BLaER1 treated with 17β-estradiol and CSF1 and Interleukin-3, amounts not matched to agents 10 nM and 100 nM (cell line): Measurements from ENCODE around the gene SPOP.

Experiments used
- H3K27ac ChIP-seq, 11 experiments: shearing (Covaris generic); formaldehyde crosslinking; 2 replicates each; pipeline ENCODE4 v1.8.1; 2022
- H3K27me3 ChIP-seq, 11 experiments: shearing (Covaris generic); formaldehyde crosslinking; 2 replicates each; pipeline ENCODE4 v1.8.1; 2022
- H3K36me3 ChIP-seq, 11 experiments: shearing (Covaris generic); formaldehyde crosslinking; 2 replicates each; pipeline ENCODE4 v1.8.1; 2022
- H3K4me1 ChIP-seq, 10 experiments: shearing (Covaris generic); formaldehyde crosslinking; 2 replicates each; pipeline ENCODE4 v1.8.1; 2022
- H3K4me2 ChIP-seq, 11 experiments: shearing (Covaris generic); formaldehyde crosslinking; 2 replicates each; pipeline ENCODE4 v1.8.1; 2022
- H3K4me3 ChIP-seq, 10 experiments: shearing (Covaris generic); formaldehyde crosslinking; 2 replicates each; pipeline ENCODE4 v1.8.1; 2022
- H3K9ac ChIP-seq, 11 experiments: shearing (Covaris generic); formaldehyde crosslinking; 2 replicates each; pipeline ENCODE4 v1.8.1; 2022
- H3K9me3 ChIP-seq, 11 experiments: shearing (Covaris generic); formaldehyde crosslinking; replicated peaks in 1 of 11; 2 replicates each; pipeline ENCODE4 v1.8.1; 2022
- H4K20me1 ChIP-seq, 11 experiments: shearing (Covaris generic); formaldehyde crosslinking; 2 replicates each; pipeline ENCODE4 v1.8.1; 2022
- Cebpa-rat ChIP-seq, 11 experiments: shearing (Covaris generic); IDR thresholded peaks; 2 replicates each; pipeline ENCODE4 v1.8.1; 2022

SPOP gene

DNA sequence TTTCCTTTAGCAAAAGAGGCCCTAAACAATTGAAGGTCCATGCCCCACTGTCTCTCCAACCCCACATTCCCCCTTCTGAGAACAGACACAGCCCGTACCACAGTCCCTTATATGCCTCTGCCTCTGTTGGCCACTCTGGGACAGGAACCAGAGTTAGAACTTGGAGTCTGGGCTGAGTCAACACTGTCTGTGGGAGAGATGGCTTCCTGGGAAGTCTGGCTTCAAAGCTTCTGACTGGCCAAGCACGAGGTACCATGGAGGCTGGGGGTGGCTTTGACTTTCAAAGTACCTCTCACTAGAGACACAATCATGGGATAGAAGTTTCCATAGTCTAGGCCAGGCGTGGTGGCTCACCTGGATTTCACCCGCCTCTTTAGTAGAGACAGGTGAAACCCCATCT, 14.9 kb upstream of the SPOP start:
- peaks cover 44 to 68% (median 52%) of the 10 kb centered on the region in 10 experiments for H3K4me1 ChIP-seq
- no peak overlapping the region for H3K4me3 ChIP-seq
- no peaks in the 10 kb centered on the region for H4K20me1 ChIP-seq
- H3K4me2 ChIP-seq, result 0 out of 22 replicates have a peak overlapping the region, but pooled peaks of 2 of the 11 experiments have one; percentile 17 to 21
- no peak for TF ChIP-seq Cebpa-rat (IDR thresholded peaks at IDR 0.05)
- no peak overlapping the region for H3K27ac ChIP-seq
- no peaks in the 10 kb centered on the region for H3K27me3 ChIP-seq
- no peaks in the 10 kb centered on the region for H3K36me3 ChIP-seq
- H3K9ac ChIP-seq, result no peak overlapping the region
- H3K9me3 ChIP-seq, result no peaks in the 10 kb centered on the region

DNA sequence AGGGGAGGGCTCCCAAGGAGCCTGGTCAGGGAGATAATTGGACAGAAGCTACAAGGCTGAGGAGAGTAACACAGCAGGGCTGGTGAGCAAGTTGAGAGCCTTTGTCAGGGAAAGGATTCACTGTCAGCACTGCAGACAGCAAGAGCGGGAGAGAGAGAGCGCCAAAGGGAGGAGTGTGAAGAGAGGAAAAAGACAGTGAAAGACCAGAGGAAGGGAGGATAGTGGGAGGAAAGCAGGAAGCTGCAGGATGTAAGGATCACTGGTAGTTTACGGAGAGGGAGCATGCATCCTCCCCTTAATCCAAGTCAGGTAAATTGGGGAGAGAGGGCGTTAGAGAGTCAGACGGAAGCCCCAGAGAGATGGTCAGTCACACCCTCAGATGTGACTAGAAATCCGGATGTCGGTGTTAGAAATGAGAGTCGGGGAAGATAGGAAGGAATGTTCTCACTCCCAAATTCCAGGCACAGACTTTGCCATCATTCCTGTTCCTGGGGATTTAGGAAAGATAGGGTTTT, 13.8 kb upstream of the SPOP start:
- H3K9ac ChIP-seq, result no peak overlapping the region; a peak in 1 of 22 replicates
- H4K20me1 ChIP-seq, result no peaks in the 10 kb centered on the region
- H3K4me3 ChIP-seq, result no peak overlapping the region
- peaks cover 44 to 69% (median 51%) of the 10 kb centered on the region in 10 experiments for H3K4me1 ChIP-seq
- H3K9me3 ChIP-seq, result no peaks in the 10 kb centered on the region
- H3K27me3 ChIP-seq, result no peaks in the 10 kb centered on the region
- H3K4me2 ChIP-seq, result peak overlapping the region in 1 of 11 experiments; percentile 10; a peak in 1 of 22 replicates
- no peak overlapping the region for H3K27ac ChIP-seq
- H3K36me3 ChIP-seq, result no peaks in the 10 kb centered on the region
- TF ChIP-seq Cebpa-rat (IDR thresholded peaks at IDR 0.05), result no peak

DNA sequence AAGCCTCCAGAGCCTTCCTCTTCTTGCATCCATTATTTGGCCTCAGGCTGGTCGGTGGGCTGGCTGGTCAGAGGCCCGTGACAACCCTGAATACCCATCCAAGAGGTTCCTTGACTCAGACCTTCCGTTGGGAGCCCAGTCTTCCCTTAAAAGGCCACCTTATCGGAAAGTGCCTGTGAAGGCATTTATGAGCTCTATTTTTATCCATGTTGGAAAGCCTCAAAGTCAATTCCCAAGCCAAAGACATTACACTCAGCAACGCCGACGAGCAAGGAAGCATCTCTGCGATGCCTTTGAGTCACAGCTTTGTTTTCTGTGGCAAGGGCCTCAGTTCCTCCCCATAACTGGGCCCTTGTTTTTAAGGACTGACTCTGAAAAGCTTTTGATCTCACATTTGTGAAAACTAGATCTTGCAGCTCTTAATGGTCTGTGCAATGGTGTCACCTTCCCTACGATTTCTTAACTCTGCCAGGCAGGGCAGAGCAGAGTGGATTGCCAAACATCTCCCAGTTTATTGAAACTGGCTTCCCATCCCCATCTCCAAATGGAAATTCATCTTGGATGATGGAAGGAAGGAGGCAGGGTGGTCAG, 13.3 kb upstream of the SPOP start:
- Histone ChIP-seq H3K4me3 (no peak overlapping the region), H3K9ac (no peak overlapping the region), H3K9me3 (no peaks in the 10 kb centered on the region), H3K27ac (no peak overlapping the region), H3K4me1 (peaks cover 41 to 64% (median 47%) of the 10 kb centered on the region in 10 experiments), H3K27me3 (no peaks in the 10 kb centered on the region), H3K4me2 (peak overlapping the region in 2 of 11 experiments; percentile 10 to 92; a peak in 3 of 22 replicates), H4K20me1 (no peaks in the 10 kb centered on the region), H3K36me3 (no peaks in the 10 kb centered on the region)
- no peak for TF ChIP-seq Cebpa-rat (IDR thresholded peaks at IDR 0.05)

DNA sequence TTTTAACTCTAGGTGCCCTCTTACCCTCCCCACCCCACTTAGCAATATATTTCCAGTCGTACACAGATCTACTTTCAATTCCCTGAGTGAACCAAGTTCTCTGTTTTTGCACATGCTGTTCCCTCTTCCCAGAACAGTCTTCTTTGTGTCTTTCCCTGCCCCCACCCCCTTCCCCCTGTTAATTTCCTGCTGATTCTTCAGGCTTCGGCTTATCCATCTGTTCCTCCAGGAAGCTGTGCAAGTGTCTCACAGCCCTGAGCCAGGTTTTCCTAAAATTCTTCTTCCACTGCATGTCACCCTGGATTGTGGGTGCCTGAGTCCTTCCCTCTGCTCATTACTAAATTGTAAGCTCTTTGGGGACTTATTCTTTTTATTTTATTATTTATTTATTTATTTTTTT, 12.4 kb upstream of the SPOP start:
- TF ChIP-seq Cebpa-rat (IDR thresholded peaks at IDR 0.05), result no peak
- Histone ChIP-seq H3K4me3 (no peak overlapping the region), H3K27me3 (no peaks in the 10 kb centered on the region), H3K9me3 (no peaks in the 10 kb centered on the region), H3K4me2 (peak overlapping the region in 3 of 11 experiments; percentile 11 to 92 (median 82); a peak in 5 of 22 replicates), H4K20me1 (no peaks in the 10 kb centered on the region), H3K4me1 (peaks cover 32 to 55% (median 38%) of the 10 kb centered on the region in 10 experiments), H3K9ac (no peak overlapping the region), H3K27ac (no peak overlapping the region), H3K36me3 (no peaks in the 10 kb centered on the region)

DNA sequence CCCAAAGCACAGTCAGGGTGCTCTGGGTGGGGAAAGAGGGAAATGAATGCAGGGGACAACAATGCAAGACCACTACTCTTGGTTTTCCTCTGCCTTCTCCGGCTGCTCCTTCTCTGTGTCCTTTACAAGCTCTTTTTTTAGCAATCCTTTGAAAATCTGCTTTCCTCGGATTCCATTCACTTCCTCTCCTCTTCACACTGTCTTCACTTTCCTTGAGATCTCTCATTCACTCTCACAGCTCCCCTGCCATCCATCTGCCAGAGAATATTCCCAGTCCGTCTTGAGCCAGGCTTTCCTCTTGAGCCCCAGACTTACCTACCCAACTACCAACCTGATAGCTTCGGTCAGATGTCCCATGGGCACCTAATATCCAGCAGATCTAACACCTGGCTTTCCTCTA, 11.0 kb upstream of the SPOP start:
- Histone ChIP-seq H3K27me3 (no peaks in the 10 kb centered on the region), H3K9ac (no peak overlapping the region), H3K4me1 (peaks cover 25 to 50% (median 32%) of the 10 kb centered on the region in 10 experiments), H4K20me1 (no peaks in the 10 kb centered on the region), H3K4me3 (no peak overlapping the region), H3K36me3 (no peaks in the 10 kb centered on the region), H3K4me2 (peak overlapping the region; percentile 49 to 92 (median 64); a peak in 20 of 22 replicates), H3K9me3 (no peaks in the 10 kb centered on the region), H3K27ac (peak overlapping the region in 2 of 11 experiments; percentile 73; a peak in 4 of 22 replicates)
- no peak for TF ChIP-seq Cebpa-rat (IDR thresholded peaks at IDR 0.05)

DNA sequence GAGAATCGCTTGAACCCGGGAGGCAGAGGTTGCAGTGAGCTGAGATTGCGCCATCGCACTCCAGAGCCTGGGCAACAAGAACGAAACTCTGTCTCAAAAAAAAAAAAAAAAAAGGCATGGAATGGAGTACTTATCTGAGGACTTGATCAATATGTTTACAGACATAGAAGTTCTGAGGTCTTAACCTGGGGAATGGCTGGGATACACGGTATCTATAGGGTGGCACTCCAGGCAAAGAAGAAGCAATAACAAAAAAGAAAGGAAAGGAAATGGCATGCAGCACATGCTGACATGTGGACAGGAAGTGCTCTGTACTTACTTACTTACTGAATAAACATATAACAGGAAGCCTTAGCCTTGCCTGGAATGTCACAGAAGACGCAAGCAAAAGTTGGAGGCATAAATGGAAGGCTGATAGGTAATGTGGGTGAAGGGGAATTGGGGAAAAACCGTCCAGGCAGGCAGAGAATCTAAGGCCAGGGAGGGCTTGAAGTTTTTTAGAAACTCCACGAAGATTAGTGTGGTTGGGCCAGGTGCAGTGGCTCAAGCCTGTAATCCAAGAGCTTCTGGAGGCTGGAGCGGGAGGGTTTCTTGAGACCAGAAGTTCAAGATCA, 10.1 kb upstream of the SPOP start:
- H3K4me3 ChIP-seq, result no peak overlapping the region
- H3K4me1 ChIP-seq, result peaks cover 25 to 50% (median 32%) of the 10 kb centered on the region in 10 experiments
- H3K27me3 ChIP-seq, result no peaks in the 10 kb centered on the region
- no peaks in the 10 kb centered on the region for H3K9me3 ChIP-seq
- H4K20me1 ChIP-seq, result no peaks in the 10 kb centered on the region
- no peaks in the 10 kb centered on the region for H3K36me3 ChIP-seq
- H3K4me2 ChIP-seq, result peak overlapping the region; percentile 49 to 92 (median 64)
- H3K9ac ChIP-seq, result peak overlapping the region in 4 of 11 experiments; percentile 10 to 43 (median 22); a peak in 4 of 22 replicates
- H3K27ac ChIP-seq, result peak overlapping the region; percentile 25 to 73 (median 69); a peak in 17 of 22 replicates
- TF ChIP-seq Cebpa-rat (IDR thresholded peaks at IDR 0.05), result 0 out of 22 replicates have a peak, but pooled peaks of 2 of the 11 experiments have one; percentile 14 to 38

DNA sequence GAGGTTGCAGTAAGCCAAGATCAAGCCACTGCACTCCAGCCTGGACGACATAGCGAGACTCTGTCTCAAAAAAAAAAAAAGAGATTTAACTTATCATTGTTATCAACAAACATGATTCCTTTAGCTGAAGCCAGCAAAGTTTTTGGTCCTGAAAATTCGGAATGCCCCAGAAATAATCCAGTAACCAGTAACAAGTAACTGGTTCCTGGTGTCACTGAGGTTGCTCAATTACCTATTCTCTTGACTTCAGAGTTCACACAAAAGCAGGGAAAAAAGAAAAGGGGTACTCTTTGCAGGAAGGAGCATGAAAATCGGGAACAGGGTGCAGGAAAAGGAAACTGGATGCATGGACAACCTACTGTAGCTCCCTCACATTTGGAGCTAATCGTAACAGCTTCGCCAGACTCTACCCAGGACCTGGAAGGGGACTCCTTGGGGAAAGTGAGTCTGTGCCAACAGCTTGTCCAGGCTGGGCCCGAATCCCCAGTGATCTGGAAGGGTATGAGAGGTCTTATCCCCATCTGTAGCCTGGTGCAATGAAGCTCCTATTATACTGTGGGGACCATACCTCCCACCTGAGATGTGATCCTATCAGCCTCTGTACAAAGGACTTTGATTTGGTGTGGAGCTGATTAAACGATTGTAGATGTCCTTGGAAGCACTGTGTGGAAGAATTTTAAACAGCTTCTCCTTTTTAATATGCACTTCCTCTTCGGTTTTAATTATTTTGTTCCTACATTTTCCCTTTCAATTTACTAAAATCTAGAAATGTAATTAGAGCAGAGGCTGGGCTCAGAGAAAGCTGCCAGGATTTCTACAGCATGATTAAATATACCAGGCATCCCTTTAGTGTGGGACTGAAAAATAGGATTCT, 3.4 kb upstream of the SPOP start:
- H3K4me3 ChIP-seq, result no peak overlapping the region
- H3K4me1 ChIP-seq, result peaks cover 27 to 49% (median 39%) of the 10 kb centered on the region in 10 experiments
- H3K9me3 ChIP-seq, result peaks cover 0 to 4% (median 0%) of the 10 kb centered on the region in 11 experiments; a peak in 1 of 22 replicates
- TF ChIP-seq Cebpa-rat (IDR thresholded peaks at IDR 0.05), result no peak
- H4K20me1 ChIP-seq, result peaks cover 0 to 9% (median 7%) of the 10 kb centered on the region in 11 experiments; a peak in 8 of 22 replicates
- H3K36me3 ChIP-seq, result no peaks in the 10 kb centered on the region
- no peak overlapping the region for H3K9ac ChIP-seq
- no peak overlapping the region for H3K27ac ChIP-seq
- peak overlapping the region; percentile 50 to 81 (median 66) for H3K4me2 ChIP-seq
- H3K27me3 ChIP-seq, result no peaks in the 10 kb centered on the region

DNA sequence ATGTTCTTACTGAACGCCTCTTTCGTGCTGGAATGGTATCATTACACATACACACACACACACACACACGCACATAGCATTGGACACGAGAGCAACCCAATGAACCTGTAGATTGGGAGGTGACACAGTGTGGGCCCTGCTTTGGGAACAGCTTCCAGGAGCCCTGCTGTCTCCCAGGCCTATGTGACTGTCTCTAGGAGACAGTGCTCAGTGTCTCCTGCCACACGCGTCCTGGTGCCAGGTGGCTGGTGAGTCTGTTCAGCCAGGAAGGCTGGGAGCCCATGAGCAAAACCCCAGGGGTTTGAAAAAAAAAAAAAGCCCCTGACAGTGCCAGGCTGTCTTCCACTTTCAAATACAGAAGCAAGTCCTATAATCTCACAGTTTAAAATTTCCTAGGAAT, 2.4 kb upstream of the SPOP start:
- H3K4me1 ChIP-seq, result peaks cover 35 to 58% (median 48%) of the 10 kb centered on the region in 10 experiments
- peak overlapping the region in 9 of 11 experiments; percentile 31 to 81 (median 66); a peak in 17 of 22 replicates for H3K4me2 ChIP-seq
- H3K9me3 ChIP-seq, result peaks cover 0 to 4% (median 0%) of the 10 kb centered on the region in 11 experiments; a peak in 1 of 22 replicates

More for the DNA sequence above, 2.4 kb upstream of the SPOP start:
- TF ChIP-seq Cebpa-rat (IDR thresholded peaks at IDR 0.05), result no peak
- Histone ChIP-seq H4K20me1 (peaks cover 8 to 20% (median 16%) of the 10 kb centered on the region in 11 experiments), H3K9ac (peak overlapping the region in 5 of 11 experiments; percentile 12 to 60 (median 29); a peak in 6 of 22 replicates), H3K4me3 (no peak overlapping the region), H3K36me3 (peaks cover 0 to 5% (median 4%) of the 10 kb centered on the region in 11 experiments; a peak in 9 of 22 replicates), H3K27me3 (no peaks in the 10 kb centered on the region), H3K27ac (peak overlapping the region in 4 of 11 experiments; percentile 3 to 40 (median 22); a peak in 2 of 22 replicates)
